PC-3 (cell line): ENCODE results near the gene PTPN18. TPM values are rescaled to one million over a fixed set of nuclear protein-coding genes. Genes with fewer than 3 reads are reported as not detected.

Source experiments
- ATAC-seq: fragments of 200-7000 bp; cut with Tn5 transposase; 2 replicates; pipeline ENCODE4 v1.9.1; 2020; ENCODE audit warnings: mild to moderate bottlenecking, moderate library complexity
- BruUV-seq: library from RNA; stranded (reverse); fragments of 400-500 nt; replicated peaks from 2 replicates; lab custom pipeline; 2021; lab: Mats Ljungman, UMichigan
- CTCF ChIA-PET: fragments of 300-600 bp; sonication (Branson Sonifier 250); formaldehyde crosslinking; loops from one replicate; lab custom pipeline; 2022; ENCODE audit warnings: antibody characterized with exemption; lab: Charles Lee
- POLR2A ChIA-PET: fragments of 300-600 bp; sonication (Branson Sonifier 250); formaldehyde crosslinking; loops from one replicate; lab custom pipeline; 2022; ENCODE audit warnings: antibody characterized with exemption; ENCODE audit not compliant: unreplicated experiment; lab: Charles Lee
- DNase-seq: peaks from one replicate; pipeline ENCODE4 v3.0.0-alpha.2; 2015
- H2AFZ ChIP-seq: fragments of 300-600 bp; sonication (generic); 2 replicates; pipeline ENCODE4 v1.6.0; 2016; ENCODE audit warnings: antibody characterized with exemption, low read length
- H3F3A ChIP-seq: fragments of 300-600 bp; sonication (generic); one replicate; pipeline ENCODE4 v1.6.0; 2017; ENCODE audit warnings: antibody characterized with exemption, low read length, control low read depth, mild to moderate bottlenecking; ENCODE audit not compliant: unreplicated experiment
- H3K27ac ChIP-seq: fragments of 300-600 bp; sonication (generic); 2 replicates; pipeline ENCODE4 v1.5.1; 2016; ENCODE audit warnings: mild to moderate bottlenecking, low read length
- H3K27me3 ChIP-seq: fragments of 300-600 bp; sonication (generic); 2 replicates; pipeline ENCODE4 v1.6.1; 2016; ENCODE audit warnings: low read length, mixed read lengths
- H3K36me3 ChIP-seq: fragments of 300-600 bp; sonication (generic); 2 replicates; pipeline ENCODE4 v1.6.1; 2016; ENCODE audit warnings: low read depth, mixed run types, low read length, mixed read lengths
- H3K4me1 ChIP-seq: fragments of 300-600 bp; sonication (generic); 2 replicates; pipeline ENCODE4 v1.5.1; 2016; ENCODE audit warnings: low read length; ENCODE audit not compliant: insufficient read depth
- H3K4me2 ChIP-seq: fragments of 300-600 bp; sonication (generic); 2 replicates; pipeline ENCODE4 v1.6.0; 2016; ENCODE audit warnings: low read length
- H3K4me3 ChIP-seq: fragments of 300-600 bp; sonication (generic); 2 replicates; pipeline ENCODE4 v1.5.1; 2016; ENCODE audit warnings: mild to moderate bottlenecking, low read length, mixed read lengths
- H3K79me2 ChIP-seq: fragments of 300-600 bp; sonication (generic); 2 replicates; pipeline ENCODE4 v1.6.1; 2017; ENCODE audit warnings: low read length, mixed read lengths
- H3K9ac ChIP-seq: fragments of 300-600 bp; sonication (generic); 2 replicates; pipeline ENCODE4 v1.6.0; 2016; ENCODE audit warnings: mild to moderate bottlenecking, low read length
- H3K9me2 ChIP-seq: fragments of 300-600 bp; sonication (generic); replicated peaks from 2 replicates; pipeline ENCODE4 v1.6.1; 2016; ENCODE audit warnings: mixed run types, low read length, mixed read lengths
- H3K9me3 ChIP-seq: fragments of 300-600 bp; sonication (generic); 2 replicates; pipeline ENCODE4 v1.6.1; 2016; ENCODE audit warnings: low read length, mixed read lengths
- H4K20me1 ChIP-seq: fragments of 300-600 bp; sonication (generic); 2 replicates; pipeline ENCODE4 v1.6.1; 2016; ENCODE audit warnings: low read length, mixed read lengths
- CTCF ChIP-seq: fragments of 300-600 bp; sonication (generic); conservative IDR thresholded peaks from 2 replicates; pipeline ENCODE4 v1.5.1; 2017; ENCODE audit warnings: antibody characterized with exemption, low read depth, mild to moderate bottlenecking, low read length
- EZH2 ChIP-seq: fragments of 300-600 bp; sonication (generic); IDR thresholded peaks from one replicate; pipeline ENCODE4 v1.6.1; 2017; ENCODE audit warnings: antibody characterized with exemption, mild to moderate bottlenecking, low read length; ENCODE audit not compliant: unreplicated experiment
- EZH2phosphoT487 ChIP-seq: fragments of 300-600 bp; sonication (generic); IDR thresholded peaks from 2 replicates; pipeline ENCODE4 v1.6.1; 2018; ENCODE audit warnings: mild to moderate bottlenecking, antibody characterized with exemption, low read length, borderline replicate concordance
- intact Hi-C: fragments of 100-400 bp; cut with micrococcal nuclease; formaldehyde crosslinking; loops from 2 replicates; pipeline ENCODE4 v1.9.0; 2023
- total RNA-seq: library from RNA; depleted of rRNA; stranded (reverse); fragments of >200 nt; gene quantifications from 2 replicates; pipeline ENCODE4 v1.2.3, GENCODE V29; 2014

PTPN18 gene
- total RNA-seq, 1 experiment from 2014 or later: 27.1 TPM

- BruUV-seq: no TSS peak
- ATAC-seq: no peak
Observed at GRCh38 chr2:130387804-130388203, 31.9 kb downstream of the PTPN18 start.

GRCh38 chr2:130388221-130388907 lies 32.5 kb downstream of the PTPN18 start:
- POLR2A ChIA-PET: no interaction called here
- Histone ChIP-seq H2AFZ (no peak overlapping the region), H3K4me2 (no peak overlapping the region), H3K9me3 (no peaks in the 10 kb centered on the region), H3K4me1 (peaks cover 8% of the 10 kb centered on the region), H3K27ac (no peak overlapping the region), H3F3A (no peaks in the 10 kb centered on the region), H3K4me3 (no peak overlapping the region), H3K9me2 (no peaks in the 10 kb centered on the region), H3K27me3 (peaks cover 1% of the 10 kb centered on the region; the same call in 1 of the 2 replicates), H3K9ac (no peak overlapping the region), H3K79me2 (no peaks in the 10 kb centered on the region), H3K36me3 (no peaks in the 10 kb centered on the region), H4K20me1 (no peaks in the 10 kb centered on the region)
- intact Hi-C loops: no loop called here
- no peak for DNase-seq
- CTCF ChIA-PET: no interaction called here
- no TSS peak for BruUV-seq
- TF ChIP-seq CTCF: no peak
- TF ChIP-seq EZH2: no peak
- no peak for TF ChIP-seq EZH2phosphoT487
- no peak for ATAC-seq

More at GRCh38 chr2:130387804-130388203, 31.9 kb downstream of the PTPN18 start:
- Histone ChIP-seq H3K4me2 (no peak overlapping the region), H3K27ac (no peak overlapping the region), H3K9me2 (no peaks in the 10 kb centered on the region), H3K9me3 (no peaks in the 10 kb centered on the region), H3K36me3 (no peaks in the 10 kb centered on the region), H3K27me3 (peaks cover 7% of the 10 kb centered on the region; the same call in 1 of the 2 replicates), H2AFZ (no peak overlapping the region), H3K4me1 (peaks cover 5% of the 10 kb centered on the region), H3F3A (no peaks in the 10 kb centered on the region), H3K79me2 (no peaks in the 10 kb centered on the region), H4K20me1 (no peaks in the 10 kb centered on the region), H3K9ac (no peak overlapping the region), H3K4me3 (no peak overlapping the region)
- POLR2A ChIA-PET: no interaction called here
- DNase-seq: no peak
- no peak for TF ChIP-seq EZH2phosphoT487
- no peak for TF ChIP-seq CTCF
- no peak for TF ChIP-seq EZH2
- intact Hi-C loops: no loop called here
- CTCF ChIA-PET: no interaction called here

- no peak for ATAC-seq
- H3K36me3 ChIP-seq: no peaks in the 10 kb centered on the region
- H3F3A ChIP-seq: no peaks in the 10 kb centered on the region
- ChIA-PET CTCF (no interaction called here), POLR2A (no interaction called here)
- no peak overlapping the region for H2AFZ ChIP-seq
- H3K4me2 ChIP-seq: no peak overlapping the region
- no peaks in the 10 kb centered on the region for H3K9me2 ChIP-seq
- H3K4me3 ChIP-seq: no peak overlapping the region
- DNase-seq: no peak
- H3K27ac ChIP-seq: no peak overlapping the region
- H3K4me1 ChIP-seq: peaks cover 11% of the 10 kb centered on the region
- no peak overlapping the region for H3K9ac ChIP-seq
- intact Hi-C loops: no loop called here
- no peaks in the 10 kb centered on the region for H3K27me3 ChIP-seq
- no peaks in the 10 kb centered on the region for H4K20me1 ChIP-seq
- no peaks in the 10 kb centered on the region for H3K79me2 ChIP-seq
- no peaks in the 10 kb centered on the region for H3K9me3 ChIP-seq
- no TSS peak for BruUV-seq
- no peak for TF ChIP-seq EZH2phosphoT487
- no peak for TF ChIP-seq EZH2
- TF ChIP-seq CTCF: no peak
Observed at GRCh38 chr2:130389358-130389757, 33.5 kb downstream of the PTPN18 start.
